MCF 10A (cell line): ENCODE results near the gene TCTN1. TPM values are rescaled to one million over a fixed set of nuclear protein-coding genes. Genes with fewer than 3 reads are reported as not detected.
"Not testable (repeated sequence)": the region's sequence is repeated elsewhere in the genome, so short reads cannot be mapped to it uniquely, and the experiment has no call there.

Experiments
- BruUV-seq: library from RNA; stranded (reverse); fragments of 400-500 nt; replicated peaks from 2 replicates; lab custom pipeline; 2021; lab: Mats Ljungman, UMichigan
- CTCF ChIA-PET: fragments of 300-600 bp; sonication (Branson Sonifier 250); formaldehyde crosslinking; extraction: SDS; loops from one replicate; lab custom pipeline; 2021; ENCODE audit warnings: antibody characterized with exemption, inconsistent platforms; lab: Yijun Ruan, JAX
- POLR2A ChIA-PET: fragments of 300-600, 350-650 bp; sonication (Branson Sonifier 250); formaldehyde crosslinking; extraction: SDS; loops from one replicate; lab custom pipeline; 2020; ENCODE audit warnings: antibody characterized with exemption, inconsistent platforms; lab: Yijun Ruan, JAX
- DNase-seq: peaks from one replicate; pipeline ENCODE4 v3.0.0-alpha.2; 2018; ENCODE audit not compliant: unreplicated experiment
- H3K27ac Mint-ChIP-seq: one replicate; pipeline ENCODE4 v1.8.0; 2022; ENCODE audit warnings: mild to moderate bottlenecking, low read depth, mixed read lengths; ENCODE audit not compliant: unreplicated experiment
- H3K27me3 Mint-ChIP-seq: one replicate; pipeline ENCODE4 v1.8.0; 2022; ENCODE audit warnings: mixed read lengths; ENCODE audit not compliant: insufficient read depth, unreplicated experiment
- H3K36me3 Mint-ChIP-seq: one replicate; pipeline ENCODE4 v1.8.0; 2022; ENCODE audit warnings: mild to moderate bottlenecking, moderate library complexity, mixed read lengths; ENCODE audit not compliant: insufficient read depth, unreplicated experiment
- H3K4me1 Mint-ChIP-seq: one replicate; pipeline ENCODE4 v1.8.0; 2022; ENCODE audit warnings: mixed read lengths; ENCODE audit not compliant: insufficient read depth, unreplicated experiment
- H3K4me3 Mint-ChIP-seq: one replicate; pipeline ENCODE4 v1.8.0; 2022; ENCODE audit warnings: mild to moderate bottlenecking, moderate library complexity, mixed read lengths; ENCODE audit not compliant: unreplicated experiment
- H3K9me3 Mint-ChIP-seq: one replicate; pipeline ENCODE4 v1.8.0; 2022; ENCODE audit warnings: mixed read lengths; ENCODE audit not compliant: unreplicated experiment
- intact Hi-C: fragments of 100-400 bp; cut with micrococcal nuclease; formaldehyde crosslinking; loops from 2 replicates; pipeline ENCODE4 v1.14.1; 2022
- total RNA-seq: library from RNA; stranded (reverse); gene quantifications from 2 replicates; pipeline ENCODE4 v1.2.3, GENCODE V29; 2022
- TF ChIP-seq, protein P1 (sequence below): fragments of 200-600 bp; IDR thresholded peaks from one replicate; pipeline ENCODE4 v1.8.0; 2022; ENCODE audit warnings: antibody characterized with exemption, mild to moderate bottlenecking; ENCODE audit not compliant: unreplicated experiment

Gene TCTN1
- total RNA-seq, 1 experiment from 2014 or later, result 36.5 TPM

- TF ChIP-seq, protein P1, sequence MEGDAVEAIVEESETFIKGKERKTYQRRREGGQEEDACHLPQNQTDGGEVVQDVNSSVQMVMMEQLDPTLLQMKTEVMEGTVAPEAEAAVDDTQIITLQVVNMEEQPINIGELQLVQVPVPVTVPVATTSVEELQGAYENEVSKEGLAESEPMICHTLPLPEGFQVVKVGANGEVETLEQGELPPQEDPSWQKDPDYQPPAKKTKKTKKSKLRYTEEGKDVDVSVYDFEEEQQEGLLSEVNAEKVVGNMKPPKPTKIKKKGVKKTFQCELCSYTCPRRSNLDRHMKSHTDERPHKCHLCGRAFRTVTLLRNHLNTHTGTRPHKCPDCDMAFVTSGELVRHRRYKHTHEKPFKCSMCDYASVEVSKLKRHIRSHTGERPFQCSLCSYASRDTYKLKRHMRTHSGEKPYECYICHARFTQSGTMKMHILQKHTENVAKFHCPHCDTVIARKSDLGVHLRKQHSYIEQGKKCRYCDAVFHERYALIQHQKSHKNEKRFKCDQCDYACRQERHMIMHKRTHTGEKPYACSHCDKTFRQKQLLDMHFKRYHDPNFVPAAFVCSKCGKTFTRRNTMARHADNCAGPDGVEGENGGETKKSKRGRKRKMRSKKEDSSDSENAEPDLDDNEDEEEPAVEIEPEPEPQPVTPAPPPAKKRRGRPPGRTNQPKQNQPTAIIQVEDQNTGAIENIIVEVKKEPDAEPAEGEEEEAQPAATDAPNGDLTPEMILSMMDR, result no peak
- no peak overlapping the region for H3K27ac Mint-ChIP-seq
- peaks cover 7% of the 10 kb centered on the region for H3K4me1 Mint-ChIP-seq
- H3K36me3 Mint-ChIP-seq, result no peaks in the 10 kb centered on the region
- CTCF ChIA-PET, result interaction anchor here (0.6 to 8.9 kb wide), 9 partner anchors 14 to 717 kb away, joined by 3 to 239 read pairs (median 4); partner anchors contain the start of genes FAM216A and GPN3
- POLR2A ChIA-PET, result interaction anchor here (0.9 kb wide), 2 partner anchors 11 to 96 kb away, joined by 3 to 5 read pairs; partner anchors contain the start of gene RAD9B
- no peak overlapping the region for H3K4me3 Mint-ChIP-seq
- no peaks in the 10 kb centered on the region for H3K9me3 Mint-ChIP-seq
- no TSS peak for BruUV-seq
- no peaks in the 10 kb centered on the region for H3K27me3 Mint-ChIP-seq
- DNase-seq, result no peak
- intact Hi-C loops, result no loop called here
Observed at GRCh38 chr12:110597885-110598284, 16.0 kb upstream of the TCTN1 start.

DNA sequence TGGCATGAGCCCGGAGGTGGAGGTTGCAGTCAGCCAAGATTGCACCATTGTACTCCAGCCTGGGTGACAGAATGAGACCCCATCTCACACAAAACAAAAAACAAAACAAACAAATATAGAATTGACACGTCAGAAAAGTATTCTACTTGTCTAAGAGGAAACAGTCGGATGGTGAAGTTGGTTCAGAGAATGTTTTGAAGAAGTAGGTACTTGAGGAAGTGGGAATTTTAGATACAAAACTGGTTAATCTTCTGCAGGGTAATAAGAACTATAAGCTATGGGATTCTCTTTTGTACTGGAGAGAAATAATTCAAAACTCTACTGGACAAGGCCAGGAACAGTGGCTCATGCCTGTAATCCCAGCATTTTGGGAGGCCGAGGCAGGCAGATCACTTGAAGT lies 14.6 kb upstream of the TCTN1 start:
- Mint-ChIP-seq H3K9me3 (no peaks in the 10 kb centered on the region), H3K4me1 (peaks cover 7% of the 10 kb centered on the region), H3K36me3 (no peaks in the 10 kb centered on the region), H3K27me3 (no peaks in the 10 kb centered on the region), H3K4me3 (no peak overlapping the region), H3K27ac (no peak overlapping the region)
- ChIA-PET CTCF (interaction anchor here (0.6 to 8.9 kb wide), 18 partner anchors 8 to 620 kb away, joined by 3 to 239 read pairs (median 10); partner anchors contain the start of genes ARPC3, FAM216A, GPN3 and RAD9B), POLR2A (interaction anchor here (0.8 to 4.8 kb wide), 5 partner anchors 14 to 131 kb away, joined by 3 to 32 read pairs (median 6); partner anchors contain the start of genes FAM216A and GPN3)
- intact Hi-C loops, result no loop called here
- TF ChIP-seq, protein P1, result no peak
- no peak for DNase-seq
- BruUV-seq, result no TSS peak

- peak; percentile 68 for DNase-seq
- peaks cover 7% of the 10 kb centered on the region for H3K4me1 Mint-ChIP-seq
- no peak overlapping the region for H3K4me3 Mint-ChIP-seq
- ChIA-PET CTCF (interaction anchor here (0.6 to 8.9 kb wide), 26 partner anchors 12 to 621 kb away, joined by 3 to 239 read pairs (median 9); partner anchors contain the start of genes ARPC3, FAM216A, GPN3 and RAD9B), POLR2A (interaction anchor here (0.6 to 4.8 kb wide), 16 partner anchors 8 to 150 kb away, joined by 3 to 32 read pairs (median 5); partner anchors contain the start of genes ARPC3, FAM216A, GPN3 and RAD9B)
- no peaks in the 10 kb centered on the region for H3K27me3 Mint-ChIP-seq
- H3K27ac Mint-ChIP-seq, result no peak overlapping the region
- no TSS peak for BruUV-seq
- no peaks in the 10 kb centered on the region for H3K9me3 Mint-ChIP-seq
- intact Hi-C loops, result loop anchor here (1.0 to 5.0 kb wide), 3 partner anchors 48 to 238 kb away; no protein-coding TSS in a partner anchor
- H3K36me3 Mint-ChIP-seq, result no peaks in the 10 kb centered on the region
- TF ChIP-seq, protein P1, result peak; percentile 66
Observed at GRCh38 chr12:110600254-110600653, 13.7 kb upstream of the TCTN1 start.

DNA sequence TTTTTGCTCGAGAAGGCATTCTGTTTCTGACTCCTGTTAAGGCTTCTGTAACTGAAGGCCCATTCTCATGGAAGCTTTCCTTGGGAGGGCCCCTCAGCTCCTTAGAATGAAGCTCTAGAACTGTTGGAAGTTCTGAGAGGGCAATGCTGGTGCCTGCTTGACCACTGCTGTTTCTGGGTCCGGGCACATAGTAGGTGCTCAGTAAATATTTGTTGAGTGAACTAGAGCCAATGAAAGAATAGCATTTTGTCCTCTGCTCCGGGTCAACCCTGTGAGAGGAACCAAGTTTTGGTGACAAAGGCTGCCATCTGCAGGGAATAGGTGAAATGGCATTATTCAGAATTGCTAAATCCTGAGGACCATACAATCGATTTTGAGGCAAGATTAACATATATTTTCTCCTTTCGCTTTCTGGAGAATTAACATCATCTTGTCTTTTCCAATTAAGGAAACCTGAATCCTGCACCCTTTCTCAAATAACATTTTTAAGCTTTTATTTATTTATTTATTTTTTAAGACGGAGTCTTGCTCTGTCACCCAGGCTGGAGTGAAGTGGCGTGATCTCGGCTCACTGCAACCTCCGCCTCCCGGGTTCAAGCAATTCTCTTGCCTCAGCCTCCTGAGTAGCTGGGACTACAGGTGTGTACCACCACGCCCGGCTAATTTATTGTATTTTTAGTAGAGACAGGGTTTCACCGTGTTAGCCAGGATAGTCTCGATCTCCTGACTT lies 11.7 kb upstream of the TCTN1 start:
- H3K9me3 Mint-ChIP-seq, H3K27ac Mint-ChIP-seq, BruUV-seq, H3K27me3 Mint-ChIP-seq, H3K4me3 Mint-ChIP-seq, H3K4me1 Mint-ChIP-seq, H3K36me3 Mint-ChIP-seq: not testable (repeated sequence)
- CTCF ChIA-PET, result interaction anchor here (0.5 to 8.9 kb wide), 47 partner anchors 8 to 580 kb away, joined by 3 to 239 read pairs (median 5); partner anchors contain the start of genes ARPC3, FAM216A, GPN3 and RAD9B
- DNase-seq, result peak; percentile 71
- TF ChIP-seq, protein P1, result peak; percentile 82
- POLR2A ChIA-PET, result interaction anchor here (0.6 to 4.8 kb wide), 14 partner anchors 11 to 286 kb away, joined by 3 to 32 read pairs (median 4); partner anchors contain the start of genes ARPC3, FAM216A, GPN3 and RAD9B
- intact Hi-C loops, result loop anchor here (1.0 to 5.0 kb wide), 6 partner anchors 96 to 502 kb away; partner anchors contain the start of gene ARPC3
